Liver (tissue), 9 donors: Measurements from ENCODE around the gene TBL1X. TPM values are rescaled to one million over a fixed set of nuclear protein-coding genes. Genes with fewer than 3 reads are reported as not detected.

Source experiments
- DNase-seq: peaks from one replicate; pipeline ENCODE4 v3.0.0-alpha.2; 2017; ENCODE audit warnings: low spot score
- H3K27ac ChIP-seq, 2 donors: one replicate each; pipeline ENCODE4 v1.7.0; 2013; ENCODE audit warnings: inconsistent platforms in 2 of 2, low read length in 2 of 2, control low read depth in 1 of 2, low read depth in 1 of 2, mild to moderate bottlenecking in 1 of 2
- H3K27me3 ChIP-seq, 4 donors: one replicate each; pipeline versions ENCODE4 v1.6.1 to v1.7.0; 2013; ENCODE audit warnings: low read length in 3 of 4, inconsistent platforms in 1 of 4, mild to moderate bottlenecking in 1 of 4, moderate library complexity in 1 of 4; ENCODE audit not compliant: control insufficient read depth in 4 of 4, insufficient read depth in 4 of 4
- H3K36me3 ChIP-seq, 4 donors: one replicate each; pipeline versions ENCODE4 v1.6.1 to v1.7.0; 2013; ENCODE audit warnings: low read length in 3 of 4, mild to moderate bottlenecking in 3 of 4, low read depth in 1 of 4, moderate library complexity in 1 of 4; ENCODE audit not compliant: control insufficient read depth in 4 of 4, insufficient read depth in 3 of 4
- H3K4me1 ChIP-seq, 4 donors: one replicate each; pipeline versions ENCODE4 v1.6.1 to v1.7.0; 2013; ENCODE audit warnings: low read length in 3 of 4, mild to moderate bottlenecking in 3 of 4, moderate library complexity in 1 of 4; ENCODE audit not compliant: control insufficient read depth in 4 of 4, insufficient read depth in 4 of 4
- H3K4me3 ChIP-seq, 3 donors: one replicate each; pipeline versions ENCODE4 v1.6.1 to v1.7.0; 2013; ENCODE audit warnings: low read length in 3 of 3, control low read depth in 1 of 3, low read depth in 1 of 3, mild to moderate bottlenecking in 1 of 3
- H3K9ac ChIP-seq, 2 donors: one replicate each; pipeline ENCODE4 v1.7.0; 2013; ENCODE audit warnings: low read length in 2 of 2, mild to moderate bottlenecking in 2 of 2, moderate library complexity in 2 of 2, control low read depth in 1 of 2, low read depth in 1 of 2
- H3K9me3 ChIP-seq, 4 donors: one replicate each; pipeline versions ENCODE4 v1.6.1 to v1.7.0; 2013; ENCODE audit warnings: low read length in 3 of 4; ENCODE audit not compliant: control insufficient read depth in 4 of 4
- EGR1 ChIP-seq, 2 donors: IDR thresholded peaks; 2 replicates each; pipeline ENCODE4 v1.6.1; 2016 to 2018; ENCODE audit warnings: antibody characterized with exemption in 2 of 2, low read depth in 2 of 2
- FOXA1 ChIP-seq: IDR thresholded peaks from 2 replicates; pipeline ENCODE4 v1.6.1; 2016; ENCODE audit warnings: antibody characterized with exemption
- FOXA2 ChIP-seq: IDR thresholded peaks from 2 replicates; pipeline ENCODE4 v1.6.1; 2016; ENCODE audit warnings: antibody characterized with exemption
- GABPA ChIP-seq, 2 donors: IDR thresholded peaks in 1 of 2; conservative IDR thresholded peaks in 1 of 2; 2 replicates each; pipeline ENCODE4 v1.6.1; 2016; ENCODE audit warnings: antibody characterized with exemption in 2 of 2, mild to moderate bottlenecking in 1 of 2, moderate library complexity in 1 of 2
- HNF4A ChIP-seq, 2 donors: conservative IDR thresholded peaks; 2 replicates each; pipeline ENCODE4 v1.6.1; 2016; ENCODE audit warnings: antibody characterized with exemption in 2 of 2, mild to moderate bottlenecking in 2 of 2
- HNF4G ChIP-seq: IDR thresholded peaks from 2 replicates; pipeline ENCODE4 v1.6.1; 2016; ENCODE audit warnings: antibody characterized with exemption
- JUND ChIP-seq, 2 donors: IDR thresholded peaks; 2 replicates each; pipeline ENCODE4 v1.6.1; 2016; ENCODE audit warnings: antibody characterized with exemption in 2 of 2
- RAD21 ChIP-seq, 2 donors: IDR thresholded peaks; 2 replicates each; pipeline ENCODE4 v1.6.1; 2016; ENCODE audit warnings: antibody characterized with exemption in 2 of 2, mild to moderate bottlenecking in 2 of 2
- RXRA ChIP-seq, 2 donors: IDR thresholded peaks; 2 replicates each; pipeline ENCODE4 v1.6.1; 2017 to 2018; ENCODE audit warnings: antibody characterized with exemption in 2 of 2, mild to moderate bottlenecking in 1 of 2
- SP1 ChIP-seq: IDR thresholded peaks from 2 replicates; pipeline ENCODE4 v1.6.1; 2018; ENCODE audit warnings: antibody characterized with exemption, mild to moderate bottlenecking
- TAF1 ChIP-seq: conservative IDR thresholded peaks from 2 replicates; pipeline ENCODE4 v1.6.1; 2016; ENCODE audit warnings: antibody characterized with exemption, mild to moderate bottlenecking
- YY1 ChIP-seq: IDR thresholded peaks from 2 replicates; pipeline ENCODE4 v1.6.1; 2016; ENCODE audit warnings: antibody characterized with exemption, mild to moderate bottlenecking
- WGBS: extraction: QIAGEN DNeasy Blood & Tissue Kit; methylation state at CpG from one replicate; pipeline ENCODE4 v1.1.7; 2013; 5-methylcytosine and 5-hydroxymethylcytosine counted together
- polyA plus RNA-seq, 2 donors: library from polyadenylated mRNA; stranded (reverse) in 1 of 2; unstranded in 1 of 2; fragments of 200-250 nt in 1 of 2; fragments of >200 nt in 1 of 2; fragmentation: Nextera tagmentation in 1 of 2; extraction: Ambion mirVana in 1 of 2; gene quantifications; one replicate each; pipeline versions ENCODE4 v1.2.1 to v1.2.3, GENCODE V29; 2013 to 2015
- total RNA-seq, 2 donors: library from RNA; depleted of rRNA; stranded (reverse); fragments of >200 nt; gene quantifications; one replicate each; pipeline ENCODE4 v1.2.3, GENCODE V29; 2014
- TF ChIP-seq, protein P1 (sequence below): IDR thresholded peaks from 2 replicates; pipeline ENCODE4 v1.6.1; 2016; ENCODE audit warnings: antibody characterized with exemption
- TF ChIP-seq, protein P2 (sequence below): IDR thresholded peaks from 2 replicates; pipeline ENCODE4 v1.6.1; 2016; ENCODE audit warnings: antibody characterized with exemption, mild to moderate bottlenecking
- TF ChIP-seq, protein P3 (sequence below): IDR thresholded peaks from 2 replicates; pipeline ENCODE4 v1.6.1; 2016; ENCODE audit warnings: antibody characterized with exemption
- TF ChIP-seq, protein P4 (sequence below): IDR thresholded peaks from 2 replicates; pipeline ENCODE4 v1.6.1; 2016; ENCODE audit warnings: antibody characterized with exemption
- donor health status: healthy.
- donor health status: healthy.
- donor health status: healthy.
- donor health status: healthy.
- donor health status: healthy.

TBL1X gene
- total and polyA plus RNA-seq, 4 donors, result 11.2 to 15.1 (median 11.8) TPM

DNA sequence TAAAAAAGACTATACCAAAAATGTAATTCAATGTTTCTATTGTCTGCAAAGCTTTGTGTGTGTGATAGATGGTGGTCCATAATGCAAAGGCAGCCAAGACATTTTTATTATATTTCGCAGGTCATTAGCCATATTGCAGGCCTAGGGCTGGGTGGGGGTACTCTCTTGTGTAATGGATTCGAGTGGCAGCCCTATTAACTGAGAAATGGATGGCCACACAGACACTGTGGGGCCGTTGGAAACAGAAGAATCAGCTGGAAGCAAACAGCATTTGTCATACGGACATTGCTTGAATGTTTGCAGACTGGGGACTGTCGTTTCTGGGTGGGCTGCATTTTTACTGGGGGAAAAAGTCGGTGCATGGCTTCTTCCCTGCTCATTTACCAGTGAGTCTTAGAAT lies 199.4 kb downstream of the TBL1X start:
- DNase-seq, result no peak
- peaks cover 0 to 3% (median under 1%) of the 10 kb centered on the region in 4 donors for H3K36me3 ChIP-seq
- H3K27ac ChIP-seq, result no peak overlapping the region
- TF ChIP-seq HNF4G (no peak), FOXA2 (no peak)
- H3K4me1 ChIP-seq, result no peaks in the 10 kb centered on the region
- 88% methylated on average over 6 of the region's 6 CpGs for WGBS
- no peaks in the 10 kb centered on the region for H3K27me3 ChIP-seq
- H3K9me3 ChIP-seq, result no peaks in the 10 kb centered on the region
- H3K9ac ChIP-seq, result no peak overlapping the region
- no peak overlapping the region for H3K4me3 ChIP-seq

DNA sequence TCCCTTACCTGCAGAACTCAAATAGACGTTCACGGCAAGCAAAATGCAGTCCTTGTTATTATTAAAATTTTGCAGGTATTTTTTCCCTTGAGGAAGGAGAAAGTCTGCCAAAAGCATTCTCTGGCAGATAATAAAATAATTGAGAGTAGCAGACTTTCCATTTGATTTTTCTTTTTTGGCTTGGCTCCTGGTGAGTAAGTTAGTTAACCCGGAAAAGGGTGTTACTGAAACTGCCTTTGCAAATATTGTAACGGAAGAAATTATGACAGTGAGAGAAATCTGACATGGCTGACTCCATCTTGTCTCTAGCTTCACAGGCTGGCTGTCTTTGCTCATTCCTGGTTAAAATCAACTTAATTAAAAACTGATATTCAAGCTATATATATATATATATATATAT lies 200.3 kb downstream of the TBL1X start:
- 76% methylated on average over 4 of the region's 4 CpGs for WGBS
- H3K9me3 ChIP-seq, result no peaks in the 10 kb centered on the region
- no peak overlapping the region for H3K4me3 ChIP-seq
- no peaks in the 10 kb centered on the region for H3K27me3 ChIP-seq
- no peak for DNase-seq
- no peak overlapping the region for H3K9ac ChIP-seq
- peaks cover 0 to 3% (median 0%) of the 10 kb centered on the region in 4 donors for H3K36me3 ChIP-seq
- no peak for TF ChIP-seq SP1
- no peak for TF ChIP-seq EGR1 (IDR thresholded peaks at IDR 0.05; ENCODE audit: low read depth in 2 of 2)
- no peak for TF ChIP-seq GABPA (IDR thresholded peaks at IDR 0.05 in 1 of 2, conservative IDR thresholded peaks at IDR 0.05 in 1 of 2)
- no peak for TF ChIP-seq HNF4A (conservative IDR thresholded peaks at IDR 0.05)
- no peak for TF ChIP-seq HNF4G
- no peak for TF ChIP-seq TAF1
- no peak for TF ChIP-seq RXRA (IDR thresholded peaks at IDR 0.05)
- TF ChIP-seq, protein P1, sequence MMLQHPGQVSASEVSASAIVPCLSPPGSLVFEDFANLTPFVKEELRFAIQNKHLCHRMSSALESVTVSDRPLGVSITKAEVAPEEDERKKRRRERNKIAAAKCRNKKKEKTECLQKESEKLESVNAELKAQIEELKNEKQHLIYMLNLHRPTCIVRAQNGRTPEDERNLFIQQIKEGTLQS, result no peak
- TF ChIP-seq RAD21 (IDR thresholded peaks at IDR 0.05), result no peak
- TF ChIP-seq, protein P2, sequence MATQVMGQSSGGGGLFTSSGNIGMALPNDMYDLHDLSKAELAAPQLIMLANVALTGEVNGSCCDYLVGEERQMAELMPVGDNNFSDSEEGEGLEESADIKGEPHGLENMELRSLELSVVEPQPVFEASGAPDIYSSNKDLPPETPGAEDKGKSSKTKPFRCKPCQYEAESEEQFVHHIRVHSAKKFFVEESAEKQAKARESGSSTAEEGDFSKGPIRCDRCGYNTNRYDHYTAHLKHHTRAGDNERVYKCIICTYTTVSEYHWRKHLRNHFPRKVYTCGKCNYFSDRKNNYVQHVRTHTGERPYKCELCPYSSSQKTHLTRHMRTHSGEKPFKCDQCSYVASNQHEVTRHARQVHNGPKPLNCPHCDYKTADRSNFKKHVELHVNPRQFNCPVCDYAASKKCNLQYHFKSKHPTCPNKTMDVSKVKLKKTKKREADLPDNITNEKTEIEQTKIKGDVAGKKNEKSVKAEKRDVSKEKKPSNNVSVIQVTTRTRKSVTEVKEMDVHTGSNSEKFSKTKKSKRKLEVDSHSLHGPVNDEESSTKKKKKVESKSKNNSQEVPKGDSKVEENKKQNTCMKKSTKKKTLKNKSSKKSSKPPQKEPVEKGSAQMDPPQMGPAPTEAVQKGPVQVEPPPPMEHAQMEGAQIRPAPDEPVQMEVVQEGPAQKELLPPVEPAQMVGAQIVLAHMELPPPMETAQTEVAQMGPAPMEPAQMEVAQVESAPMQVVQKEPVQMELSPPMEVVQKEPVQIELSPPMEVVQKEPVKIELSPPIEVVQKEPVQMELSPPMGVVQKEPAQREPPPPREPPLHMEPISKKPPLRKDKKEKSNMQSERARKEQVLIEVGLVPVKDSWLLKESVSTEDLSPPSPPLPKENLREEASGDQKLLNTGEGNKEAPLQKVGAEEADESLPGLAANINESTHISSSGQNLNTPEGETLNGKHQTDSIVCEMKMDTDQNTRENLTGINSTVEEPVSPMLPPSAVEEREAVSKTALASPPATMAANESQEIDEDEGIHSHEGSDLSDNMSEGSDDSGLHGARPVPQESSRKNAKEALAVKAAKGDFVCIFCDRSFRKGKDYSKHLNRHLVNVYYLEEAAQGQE, result no peak
- TF ChIP-seq, protein P3, sequence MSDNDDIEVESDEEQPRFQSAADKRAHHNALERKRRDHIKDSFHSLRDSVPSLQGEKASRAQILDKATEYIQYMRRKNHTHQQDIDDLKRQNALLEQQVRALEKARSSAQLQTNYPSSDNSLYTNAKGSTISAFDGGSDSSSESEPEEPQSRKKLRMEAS, result no peak
- TF ChIP-seq JUND (IDR thresholded peaks at IDR 0.05), result no peak
- TF ChIP-seq YY1, result no peak
- no peak for TF ChIP-seq FOXA2
- TF ChIP-seq, protein P4, sequence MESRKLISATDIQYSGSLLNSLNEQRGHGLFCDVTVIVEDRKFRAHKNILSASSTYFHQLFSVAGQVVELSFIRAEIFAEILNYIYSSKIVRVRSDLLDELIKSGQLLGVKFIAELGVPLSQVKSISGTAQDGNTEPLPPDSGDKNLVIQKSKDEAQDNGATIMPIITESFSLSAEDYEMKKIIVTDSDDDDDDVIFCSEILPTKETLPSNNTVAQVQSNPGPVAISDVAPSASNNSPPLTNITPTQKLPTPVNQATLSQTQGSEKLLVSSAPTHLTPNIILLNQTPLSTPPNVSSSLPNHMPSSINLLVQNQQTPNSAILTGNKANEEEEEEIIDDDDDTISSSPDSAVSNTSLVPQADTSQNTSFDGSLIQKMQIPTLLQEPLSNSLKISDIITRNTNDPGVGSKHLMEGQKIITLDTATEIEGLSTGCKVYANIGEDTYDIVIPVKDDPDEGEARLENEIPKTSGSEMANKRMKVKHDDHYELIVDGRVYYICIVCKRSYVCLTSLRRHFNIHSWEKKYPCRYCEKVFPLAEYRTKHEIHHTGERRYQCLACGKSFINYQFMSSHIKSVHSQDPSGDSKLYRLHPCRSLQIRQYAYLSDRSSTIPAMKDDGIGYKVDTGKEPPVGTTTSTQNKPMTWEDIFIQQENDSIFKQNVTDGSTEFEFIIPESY, result no peak
- TF ChIP-seq FOXA1, result no peak
- H3K4me1 ChIP-seq, result no peaks in the 10 kb centered on the region
- H3K27ac ChIP-seq, result no peak overlapping the region
